Measurements from ENCODE around the gene BTBD16. TPM values are rescaled to one million over a fixed set of nuclear protein-coding genes. Genes with fewer than 3 reads are reported as not detected.

The BTBD16 gene
- total and polyA plus RNA-seq, 10 of the 15 experiments (the other 5 are each of a cell fraction or from before 2014, with no cell fraction given), result 0.11 TPM; not detected in 9

GRCh38 chr10:122234416-122234815 is 36.7 kb upstream of the BTBD16 start (continued):
- TF ChIP-seq SREBF1 (IDR thresholded peaks at IDR 0.05; ENCODE audit: low read length) (no peak), CEBPB (IDR thresholded peaks at IDR 0.05; ENCODE audit: borderline replicate concordance in 1 of 2, low read depth in 2 of 2, low read length in 2 of 2) (no peak), STAT3 (IDR thresholded peaks at IDR 0.05; ENCODE audit: low read depth, low read length) (no peak), ZBTB33 (IDR thresholded peaks at IDR 0.05) (no peak), FOS (IDR thresholded peaks at IDR 0.05; ENCODE audit: borderline replicate concordance, extremely low read depth, insufficient read length) (no peak), KLF5 (IDR thresholded peaks at IDR 0.05; ENCODE audit: partially characterized antibody) (no peak)

- no peak overlapping the region for H3K4me2 ChIP-seq (ENCODE audit: control insufficient read depth, insufficient read depth)
- ChIA-PET SMC1A (ENCODE audit: uncharacterized antibody, unreplicated experiment) (no interaction called here), CTCF (no interaction called here), POLR2A (no interaction called here), RAD21 (ENCODE audit: unreplicated experiment) (no interaction called here)
- no peak overlapping the region for H3K9ac ChIP-seq (ENCODE audit: control insufficient read depth, insufficient read depth, low read length)
- H3K27me3 ChIP-seq (replicated peaks in 1 of 2; ENCODE audit: control insufficient read depth in 2 of 2, insufficient read depth in 2 of 2, low read length in 1 of 2), result no peaks in the 10 kb centered on the region; a peak in 2 of 4 replicates
- BruUV-seq (replicated peaks), result no TSS peak
- H3K79me2 ChIP-seq (ENCODE audit: control insufficient read depth, insufficient read depth, low read length), result no peaks in the 10 kb centered on the region
- ATAC-seq (no peak), FAIRE-seq (no peak), DNase-seq (ENCODE audit: low read depth, low spot score) (no peak)
- H3K4me1 ChIP-seq (ENCODE audit: control insufficient read depth, insufficient read depth, low read length), result no peaks in the 10 kb centered on the region
- intact Hi-C loops (cut with micrococcal nuclease; ENCODE audit: unreplicated experiment), result no loop called here
- H3K27ac ChIP-seq (ENCODE audit: control insufficient read depth, insufficient read depth), result no peak overlapping the region
- in situ Hi-C loops (cut with MboI), result no loop called here
- H3K36me3 ChIP-seq (ENCODE audit: control insufficient read depth in 2 of 2, insufficient read depth in 2 of 2, low read length in 1 of 2), result no peaks in the 10 kb centered on the region
- no peak overlapping the region for H2AFZ ChIP-seq (ENCODE audit: control insufficient read depth, low read depth, low read length)
- H3K4me3 ChIP-seq, result no peak overlapping the region
- H3K9me3 ChIP-seq (replicated peaks; ENCODE audit: control insufficient read depth, insufficient read depth, low read length), result no peaks in the 10 kb centered on the region
- whole genome bisulfite sequencing (ENCODE audit: insufficient coverage, insufficient replicate concordance, low lambda C conversion rate, missing lambda C conversion rate), result 47% methylated on average over 5 of the region's 5 CpGs
- H4K20me1 ChIP-seq (ENCODE audit: control insufficient read depth, insufficient read depth), result no peaks in the 10 kb centered on the region
- TF ChIP-seq ATF3 (IDR thresholded peaks at IDR 0.05; ENCODE audit: borderline replicate concordance, extremely low read depth, low read depth, low read length) (no peak), KDM1A (IDR thresholded peaks at IDR 0.05; ENCODE audit: borderline replicate concordance) (no peak), TAF1 (IDR thresholded peaks at IDR 0.05; ENCODE audit: borderline replicate concordance, low read depth, low read length) (no peak), TCF7 (IDR thresholded peaks at IDR 0.05; ENCODE audit: borderline replicate concordance) (no peak), RELB (IDR thresholded peaks at IDR 0.05; ENCODE audit: low read depth) (no peak), REST (IDR thresholded peaks at IDR 0.05; ENCODE audit: low read depth, low read length) (no peak), HCFC1 (IDR thresholded peaks at IDR 0.05; ENCODE audit: low read length) (no peak), KAT2A (conservative IDR thresholded peaks at IDR 0.05; ENCODE audit: control insufficient read depth, low read depth, low read length) (no peak), RBBP5 (conservative IDR thresholded peaks at IDR 0.05) (no peak), MTA3 (IDR thresholded peaks at IDR 0.05; ENCODE audit: borderline replicate concordance, low read length) (no peak)
Measured at GRCh38 chr10:122236690-122237306, 34.3 kb upstream of the BTBD16 start.
